ENCODE measurements around the gene MOB3B. TPM values are rescaled to one million over a fixed set of nuclear protein-coding genes. Genes with fewer than 3 reads are reported as not detected.

The MOB3B gene
- polyA plus RNA-seq, 1 donor: 27.3 TPM

- DNase-seq: no peak
Observed at GRCh38 chr9:27365707-27366376, 163.8 kb downstream of the MOB3B start.

GRCh38 chr9:27362447-27363210 is 167.0 kb downstream of the MOB3B start:
- no peak for DNase-seq

- DNase-seq: no peak
Observed at GRCh38 chr9:27361492-27361891, 168.1 kb downstream of the MOB3B start.

GRCh38 chr9:27359763-27360162 is 169.9 kb downstream of the MOB3B start:
- DNase-seq: no peak

- DNase-seq: no peak
Observed at GRCh38 chr9:27358007-27358406, 171.6 kb downstream of the MOB3B start.

- DNase-seq: no peak
Observed at GRCh38 chr9:27356446-27356845, 173.2 kb downstream of the MOB3B start.

- no peak for DNase-seq
Observed at GRCh38 chr9:27355166-27355565, 174.4 kb downstream of the MOB3B start.

GRCh38 chr9:27353474-27354229 is 176.0 kb downstream of the MOB3B start:
- no peak for DNase-seq

GRCh38 chr9:27353166-27353473 is 176.5 kb downstream of the MOB3B start:
- DNase-seq: no peak

- no peak for DNase-seq
Observed at GRCh38 chr9:27352457-27353165, 177.0 kb downstream of the MOB3B start.

- DNase-seq: no peak
Observed at GRCh38 chr9:27351438-27351837, 178.2 kb downstream of the MOB3B start.

GRCh38 chr9:27350382-27350976 is 179.1 kb downstream of the MOB3B start:
- no peak for DNase-seq

GRCh38 chr9:27349698-27350080 is 179.9 kb downstream of the MOB3B start:
- DNase-seq: no peak

GRCh38 chr9:27348785-27349697 is 180.6 kb downstream of the MOB3B start:
- DNase-seq: no peak

GRCh38 chr9:27347889-27348288 is 181.7 kb downstream of the MOB3B start:
- no peak for DNase-seq

- no peak for DNase-seq
Observed at GRCh38 chr9:27344776-27345175, 184.8 kb downstream of the MOB3B start.

GRCh38 chr9:27341545-27342294 is 187.9 kb downstream of the MOB3B start:
- no peak for DNase-seq

- peak; percentile 74 for DNase-seq
Observed at GRCh38 chr9:27340961-27341511, 188.6 kb downstream of the MOB3B start.

- no peak for DNase-seq
Observed at GRCh38 chr9:27340285-27340674, 189.3 kb downstream of the MOB3B start.

All from left kidney (tissue), 2 donors.